ENCODE measurements around the gene SULT1C2. TPM values are rescaled to one million over a fixed set of nuclear protein-coding genes. Genes with fewer than 3 reads are reported as not detected.

Gene SULT1C2
- total and polyA plus RNA-seq, 3 donors from 2014 or later: 0.43 to 1.3 TPM; not detected in 1

DNA sequence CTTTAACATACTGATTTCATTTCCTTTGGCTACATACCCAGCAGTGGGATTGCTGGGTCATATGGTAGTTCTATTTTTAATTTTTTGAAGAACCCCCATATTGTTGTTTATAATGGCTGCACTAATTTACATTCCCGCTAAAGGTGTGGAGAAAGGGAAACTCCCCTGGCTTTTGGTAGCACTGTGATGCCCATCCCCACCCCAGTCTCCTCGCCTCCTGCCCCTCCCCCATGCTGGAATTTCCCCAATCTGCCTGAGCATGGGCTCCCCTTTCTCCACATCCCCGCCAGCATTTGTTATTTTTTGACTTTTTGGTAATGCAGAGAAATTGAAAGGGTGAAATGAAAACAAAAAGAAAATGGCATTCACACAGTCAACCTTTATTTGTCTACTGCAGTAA lies 59.1 kb downstream of the SULT1C2 start:
- Histone ChIP-seq H3K27me3 (no peaks in the 10 kb centered on the region), H3K9me3 (no peaks in the 10 kb centered on the region), H3K4me1 (no peaks in the 10 kb centered on the region), H3K36me3 (ENCODE audit: low read depth, missing control alignments) (no peaks in the 10 kb centered on the region), H3K27ac (no peak overlapping the region), H3K4me3 (no peak overlapping the region)
- no peak for DNase-seq
- intact Hi-C loops (cut with DNase I; ENCODE audit: low total_unique reads): no loop called here
- 84 to 85% methylated on average over 3 of the region's 3 CpGs for WGBS, 2 donors
- TF ChIP-seq POLR2A (IDR thresholded peaks at IDR 0.05): no peak
- TF ChIP-seq, protein P1, sequence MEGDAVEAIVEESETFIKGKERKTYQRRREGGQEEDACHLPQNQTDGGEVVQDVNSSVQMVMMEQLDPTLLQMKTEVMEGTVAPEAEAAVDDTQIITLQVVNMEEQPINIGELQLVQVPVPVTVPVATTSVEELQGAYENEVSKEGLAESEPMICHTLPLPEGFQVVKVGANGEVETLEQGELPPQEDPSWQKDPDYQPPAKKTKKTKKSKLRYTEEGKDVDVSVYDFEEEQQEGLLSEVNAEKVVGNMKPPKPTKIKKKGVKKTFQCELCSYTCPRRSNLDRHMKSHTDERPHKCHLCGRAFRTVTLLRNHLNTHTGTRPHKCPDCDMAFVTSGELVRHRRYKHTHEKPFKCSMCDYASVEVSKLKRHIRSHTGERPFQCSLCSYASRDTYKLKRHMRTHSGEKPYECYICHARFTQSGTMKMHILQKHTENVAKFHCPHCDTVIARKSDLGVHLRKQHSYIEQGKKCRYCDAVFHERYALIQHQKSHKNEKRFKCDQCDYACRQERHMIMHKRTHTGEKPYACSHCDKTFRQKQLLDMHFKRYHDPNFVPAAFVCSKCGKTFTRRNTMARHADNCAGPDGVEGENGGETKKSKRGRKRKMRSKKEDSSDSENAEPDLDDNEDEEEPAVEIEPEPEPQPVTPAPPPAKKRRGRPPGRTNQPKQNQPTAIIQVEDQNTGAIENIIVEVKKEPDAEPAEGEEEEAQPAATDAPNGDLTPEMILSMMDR (IDR thresholded peaks at IDR 0.05): no peak

DNA sequence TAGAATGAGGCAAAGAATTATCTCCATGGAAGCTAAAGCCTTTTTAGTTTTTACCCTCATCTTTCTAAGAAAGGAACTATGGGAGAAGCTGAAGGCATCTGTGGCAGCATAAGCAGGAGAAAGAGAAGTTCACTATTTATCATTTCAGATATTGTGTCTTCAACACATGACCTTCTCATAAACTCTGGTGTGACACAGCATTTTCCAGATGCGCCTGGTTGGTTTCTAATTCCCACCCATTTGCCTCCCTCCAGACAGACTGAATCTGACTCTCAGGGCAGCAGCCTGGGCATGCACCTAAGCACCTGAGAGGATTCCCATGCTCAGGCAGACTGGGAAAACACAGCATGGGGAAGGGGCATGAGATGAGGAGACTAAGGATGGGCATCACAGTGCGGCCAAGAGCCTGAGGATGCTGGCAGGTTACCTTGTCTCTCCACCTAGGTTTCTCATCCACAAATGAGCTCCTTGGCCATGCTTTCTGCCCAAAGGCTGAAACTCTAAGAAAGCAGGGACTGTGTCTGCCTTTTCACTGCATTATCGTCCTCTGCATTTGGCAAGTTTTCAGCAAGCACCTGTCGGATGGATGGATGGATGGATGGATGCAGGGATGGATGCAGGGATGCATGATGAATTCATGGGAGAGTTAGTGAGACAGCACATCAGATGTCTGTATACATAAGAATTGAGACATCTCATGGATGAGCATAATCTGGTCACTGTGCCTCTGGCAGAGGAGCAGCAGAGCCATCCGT lies 60.3 kb downstream of the SULT1C2 start:
- no peaks in the 10 kb centered on the region for H3K36me3 ChIP-seq (ENCODE audit: low read depth, missing control alignments)
- no peaks in the 10 kb centered on the region for H3K4me1 ChIP-seq
- no peaks in the 10 kb centered on the region for H3K9me3 ChIP-seq
- DNase-seq: no peak
- H3K27ac ChIP-seq: no peak overlapping the region
- H3K27me3 ChIP-seq: no peaks in the 10 kb centered on the region
- intact Hi-C loops (cut with DNase I; ENCODE audit: low total_unique reads): no loop called here
- WGBS, 2 donors: 86 to 92% methylated on average over 5 of the region's 5 CpGs
- no peak overlapping the region for H3K4me3 ChIP-seq
- TF ChIP-seq POLR2A (IDR thresholded peaks at IDR 0.05): no peak
- TF ChIP-seq, protein P1 (IDR thresholded peaks at IDR 0.05): no peak

DNA sequence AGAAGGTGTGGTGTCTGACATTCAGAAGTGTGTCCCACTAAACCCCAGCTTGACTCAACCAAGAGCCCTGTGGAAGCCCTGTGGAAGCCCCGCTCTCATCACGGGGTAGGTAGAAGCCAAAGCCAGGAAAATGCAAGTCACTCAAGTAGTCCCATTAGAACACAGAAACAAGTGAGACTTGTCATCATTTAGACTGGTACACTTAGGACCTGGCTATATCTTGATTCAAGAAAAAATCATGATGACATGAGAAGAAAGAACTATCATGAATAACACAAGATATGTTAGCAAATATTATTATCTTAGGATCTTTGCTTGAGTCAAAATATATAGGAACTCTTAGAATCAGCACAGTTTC lies 60.9 kb downstream of the SULT1C2 start:
- DNase-seq: no peak
- Histone ChIP-seq H3K36me3 (ENCODE audit: low read depth, missing control alignments) (no peaks in the 10 kb centered on the region), H3K27me3 (no peaks in the 10 kb centered on the region), H3K4me3 (no peak overlapping the region), H3K4me1 (no peaks in the 10 kb centered on the region), H3K27ac (no peak overlapping the region), H3K9me3 (no peaks in the 10 kb centered on the region)
- intact Hi-C loops (cut with DNase I; ENCODE audit: low total_unique reads): no loop called here
- 88 to 90% methylated on average over 2 of the region's 2 CpGs for WGBS, 2 donors
- TF ChIP-seq, protein P1 (IDR thresholded peaks at IDR 0.05): no peak
- no peak for TF ChIP-seq POLR2A (IDR thresholded peaks at IDR 0.05)

DNA sequence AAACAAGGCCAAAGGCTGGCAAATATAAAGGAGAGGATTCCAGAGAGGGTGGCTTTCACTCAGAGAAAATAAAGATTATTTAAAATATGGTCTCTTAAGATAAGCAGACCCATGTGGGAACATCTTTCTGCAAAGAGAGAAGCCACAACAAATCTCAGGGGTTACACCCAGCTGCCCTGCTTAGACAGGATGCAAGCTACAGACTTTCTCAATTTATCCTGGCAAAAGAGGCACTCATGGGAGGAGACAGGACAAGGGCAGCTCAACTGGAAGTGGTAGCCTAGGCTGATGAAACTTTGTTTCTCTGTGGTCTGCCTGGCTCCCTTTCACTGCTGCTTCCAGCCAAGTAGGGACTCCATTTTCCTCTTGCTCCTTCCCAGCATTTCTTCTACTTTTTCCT lies 63.2 kb downstream of the SULT1C2 start:
- Histone ChIP-seq H3K27me3 (no peaks in the 10 kb centered on the region), H3K4me3 (no peak overlapping the region), H3K27ac (no peak overlapping the region), H3K36me3 (ENCODE audit: low read depth, missing control alignments) (no peaks in the 10 kb centered on the region), H3K9me3 (no peaks in the 10 kb centered on the region), H3K4me1 (no peaks in the 10 kb centered on the region)
- TF ChIP-seq, protein P1 (IDR thresholded peaks at IDR 0.05): no peak
- TF ChIP-seq POLR2A (IDR thresholded peaks at IDR 0.05): no peak
- intact Hi-C loops (cut with DNase I; ENCODE audit: low total_unique reads): no loop called here
- no peak for DNase-seq

DNA sequence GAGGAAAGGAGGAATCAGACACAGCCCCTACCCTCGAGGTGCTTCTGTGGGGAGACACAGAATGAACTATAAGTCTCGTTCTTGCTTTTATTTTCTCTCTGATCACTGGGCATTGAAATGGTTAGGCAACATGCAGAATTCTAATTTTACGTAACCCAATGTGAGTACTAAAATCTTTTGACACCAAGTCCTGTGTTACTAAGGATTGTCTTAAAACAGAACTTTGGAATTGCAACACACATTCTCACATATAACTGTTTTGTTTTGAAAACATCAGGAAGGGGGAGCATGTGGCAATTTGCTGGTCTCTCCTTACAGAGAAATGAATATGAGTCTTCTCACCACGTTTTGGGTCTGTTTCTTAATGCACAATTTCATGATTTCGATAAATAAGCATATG lies 65.4 kb downstream of the SULT1C2 start:
- TF ChIP-seq, protein P1 (IDR thresholded peaks at IDR 0.05): no peak
- no peak for TF ChIP-seq POLR2A (IDR thresholded peaks at IDR 0.05)
- no peak overlapping the region for H3K4me3 ChIP-seq
- no peak for DNase-seq
- H3K27me3 ChIP-seq: no peaks in the 10 kb centered on the region
- 77 to 78% methylated on average over 5 of the region's 5 CpGs for WGBS, 2 donors
- H3K27ac ChIP-seq: no peak overlapping the region
- no peaks in the 10 kb centered on the region for H3K36me3 ChIP-seq (ENCODE audit: low read depth, missing control alignments)
- H3K9me3 ChIP-seq: no peaks in the 10 kb centered on the region
- no peaks in the 10 kb centered on the region for H3K4me1 ChIP-seq
- intact Hi-C loops (cut with DNase I; ENCODE audit: low total_unique reads): no loop called here
